Stimulated activated CD8-positive, alpha-beta memory T cell treated with anti-CD3 and anti-CD28 coated beads, Interleukin-7, amount 100 ng/mL, for 1 hour (primary cell): ENCODE data around the gene BLNK.
"Not testable (repeated sequence)": the region's sequence is repeated elsewhere in the genome, so short reads cannot be mapped to it uniquely, and the experiment has no call there.

Experiments used
- DNase-seq, 2 donors: peaks; one replicate each; pipeline ENCODE4 v3.0.0-alpha.2; 2020; ENCODE audit warnings: low read depth in 2 of 2

The BLNK gene

GRCh38 chr10:96271016-96271815 lies at the start of gene BLNK:
TSS of gene BLNK (minus strand) at chr10:96271569. CDS start at chr10:96271398, 171 bp downstream.
- no peak for DNase-seq

GRCh38 chr10:96319754-96320474 lies 48.5 kb upstream of the BLNK start:
- no peak for DNase-seq

- no peak for DNase-seq
These were observed 45.9 kb upstream of the BLNK start for GRCh38 chr10:96317067-96317833.

- no peak for DNase-seq
These were observed 42.0 kb upstream of the BLNK start for GRCh38 chr10:96313344-96313743.

GRCh38 chr10:96311180-96311715 lies 39.9 kb upstream of the BLNK start:
- no peak for DNase-seq

- DNase-seq = no peak
These were observed 38.9 kb upstream of the BLNK start for GRCh38 chr10:96310321-96310669.

- no peak for DNase-seq
These were observed 38.4 kb upstream of the BLNK start for GRCh38 chr10:96309628-96310320.

- DNase-seq = not testable (repeated sequence)
These were observed 37.5 kb upstream of the BLNK start for GRCh38 chr10:96308854-96309253.

- no peak for DNase-seq
These were observed 35.1 kb upstream of the BLNK start for GRCh38 chr10:96306516-96306915.

- no peak for DNase-seq
These were observed 33.6 kb upstream of the BLNK start for GRCh38 chr10:96305019-96305418.

- no peak for DNase-seq
These were observed 32.9 kb upstream of the BLNK start, which contains the start of gene DNTT for GRCh38 chr10:96304230-96304629. TSS of gene DNTT (plus strand) at chr10:96304434. CDS start at chr10:96304498, 64 bp downstream.

GRCh38 chr10:96301616-96302015 lies 30.2 kb upstream of the BLNK start:
- no peak for DNase-seq

GRCh38 chr10:96299383-96299782 lies 28.0 kb upstream of the BLNK start:
- no peak for DNase-seq

GRCh38 chr10:96298362-96298761 lies 27.0 kb upstream of the BLNK start:
- no peak for DNase-seq

- no peak for DNase-seq
These were observed 26.1 kb upstream of the BLNK start for GRCh38 chr10:96297486-96297885.

- DNase-seq = no peak
These were observed 24.1 kb upstream of the BLNK start for GRCh38 chr10:96295475-96295874.

GRCh38 chr10:96292971-96293920 lies 21.9 kb upstream of the BLNK start:
- DNase-seq = no peak

- DNase-seq = no peak
These were observed 19.2 kb upstream of the BLNK start for GRCh38 chr10:96290368-96291133.

- no peak for DNase-seq
These were observed 18.0 kb upstream of the BLNK start for GRCh38 chr10:96289218-96289910.
